H1 (cell line): Measurements from ENCODE around the gene ZNF687. TPM values are rescaled to one million over a fixed set of nuclear protein-coding genes. Genes with fewer than 3 reads are reported as not detected.

ENCODE experiments used
- polyA plus RNA-seq, 7 experiments: library from polyadenylated mRNA; depleted of rRNA in 3 of 7; stranded (reverse) in 5 of 7; unstranded in 2 of 7; fragments of >200 nt in 5 of 7; fragments of 200-250 nt in 2 of 7; gene quantifications; 1 replicate in 5 of 7; 2 replicates in 1 of 7; 4 replicates in 1 of 7; pipeline versions ENCODE4 v1.2.1 to v1.2.3, GENCODE V29; 2011 to 2013; ENCODE audit warnings: missing spikeins in 2 of 7, mixed read lengths in 2 of 7
- small RNA-seq: library from polyadenylated mRNA; stranded (forward); fragments of <200 nt; extraction: miRNeasy Mini kit (QIAGEN cat#:217004); gene quantifications from one replicate; pipeline ENCODE3, GENCODE V24; 2013; ENCODE audit not compliant: insufficient read depth
- total RNA-seq: library from RNA; stranded (reverse); fragmentation: NEBNext Ultra II Directional; extraction: Animal tissue kit (Norgen Biotek cat#: 25700); gene quantifications from 2 replicates; pipeline ENCODE4 v1.2.1, GENCODE V29; 2021

ZNF687 gene
- total and polyA plus RNA-seq, 2 of the 8 experiments (the other 6 are each of a cell fraction or from before 2014, with no cell fraction given) = 45.9 to 69.9 TPM

Small RNA genes within 50 kb of the gene (small RNA-seq; reads per million reads assigned to genes)
- not detected for gene RN7SL444P

Other genes with a start within 250 kb of the ZNF687 start
- gene BNIPL, start 245.7 kb upstream of the ZNF687 start, total RNA-seq = 2.3 and 2.4 TPM in 2 replicates
- gene BNIPL, start 245.7 kb upstream of the ZNF687 start, polyA plus RNA-seq (2011; rRNA removed) = 3.3 and 3.5 TPM in 2 replicates
- 3.0 and 5.0 TPM in 2 replicates for gene C1orf56, start 234.5 kb upstream of the ZNF687 start, total RNA-seq
- 3.4 and 5.6 TPM in 2 replicates for gene C1orf56, start 234.5 kb upstream of the ZNF687 start, polyA plus RNA-seq (2011; rRNA removed)
- 67.8 and 74.1 TPM in 2 replicates for gene CDC42SE1, start 222.7 kb upstream of the ZNF687 start, total RNA-seq
- gene CDC42SE1, start 222.7 kb upstream of the ZNF687 start, polyA plus RNA-seq (2011; rRNA removed) = 29.0 and 30.5 TPM in 2 replicates
- gene MLLT11, start 221.9 kb upstream of the ZNF687 start, total RNA-seq = 18.1 and 19.2 TPM in 2 replicates
- 10.2 and 13.7 TPM in 2 replicates for gene MLLT11, start 221.9 kb upstream of the ZNF687 start, polyA plus RNA-seq (2011; rRNA removed)
- 1.9 and 2.4 TPM in 2 replicates for gene GABPB2, start 211.5 kb upstream of the ZNF687 start, total RNA-seq
- 1.4 and 1.8 TPM in 2 replicates for gene GABPB2, start 211.5 kb upstream of the ZNF687 start, polyA plus RNA-seq (2011; rRNA removed)
- gene SEMA6C, start 135.7 kb upstream of the ZNF687 start, total RNA-seq = 15.7 and 17.5 TPM in 2 replicates
- gene SEMA6C, start 135.7 kb upstream of the ZNF687 start, polyA plus RNA-seq (2011; rRNA removed) = 12.2 and 22.7 TPM in 2 replicates
- not detected in 2 replicates for gene TNFAIP8L2, start 125.7 kb upstream of the ZNF687 start, total RNA-seq
- not detected in 2 replicates for gene TNFAIP8L2, start 125.7 kb upstream of the ZNF687 start, polyA plus RNA-seq (2011; rRNA removed)
- 4.9 and 6.0 TPM in 2 replicates for gene LYSMD1, start 116.4 kb upstream of the ZNF687 start, total RNA-seq
- gene LYSMD1, start 116.4 kb upstream of the ZNF687 start, polyA plus RNA-seq (2011; rRNA removed) = 2.4 and 2.5 TPM in 2 replicates
- 44.5 and 46.2 TPM in 2 replicates for gene SCNM1, start 116.2 kb upstream of the ZNF687 start, total RNA-seq
- gene SCNM1, start 116.2 kb upstream of the ZNF687 start, polyA plus RNA-seq (2011; rRNA removed) = 13.6 and 17.3 TPM in 2 replicates
- not detected in 2 replicates for gene TMOD4, start 106.3 kb upstream of the ZNF687 start, total RNA-seq
- 0.42 and 0.63 TPM in 2 replicates for gene TMOD4, start 106.3 kb upstream of the ZNF687 start, polyA plus RNA-seq (2011; rRNA removed)
- gene VPS72, start 92.1 kb upstream of the ZNF687 start, total RNA-seq = 114 and 121 TPM in 2 replicates
- 86.6 and 86.8 TPM in 2 replicates for gene VPS72, start 92.1 kb upstream of the ZNF687 start, polyA plus RNA-seq (2011; rRNA removed)
- gene PIP5K1A, start 83.7 kb upstream of the ZNF687 start, total RNA-seq = 72.5 and 87.5 TPM in 2 replicates
- gene PIP5K1A, start 83.7 kb upstream of the ZNF687 start, polyA plus RNA-seq (2011; rRNA removed) = 96.0 and 105 TPM in 2 replicates
- gene PSMD4, start 27.6 kb upstream of the ZNF687 start, total RNA-seq = 216 and 226 TPM in 2 replicates
- gene PSMD4, start 27.6 kb upstream of the ZNF687 start, polyA plus RNA-seq (2011; rRNA removed) = 284 and 293 TPM in 2 replicates
- 30.1 and 31.0 TPM in 2 replicates for gene PI4KB, start 45.1 kb downstream of the ZNF687 start, total RNA-seq
- 33.1 and 37.1 TPM in 2 replicates for gene PI4KB, start 45.1 kb downstream of the ZNF687 start, polyA plus RNA-seq (2011; rRNA removed)
- gene RFX5, start 65.0 kb downstream of the ZNF687 start, total RNA-seq = 57.6 and 59.7 TPM in 2 replicates
- gene RFX5, start 65.0 kb downstream of the ZNF687 start, polyA plus RNA-seq (2011; rRNA removed) = 27.8 and 29.9 TPM in 2 replicates
- 15.3 and 20.0 TPM in 2 replicates for gene SELENBP1, start 90.4 kb downstream of the ZNF687 start, total RNA-seq
- 32.4 and 39.4 TPM in 2 replicates for gene SELENBP1, start 90.4 kb downstream of the ZNF687 start, polyA plus RNA-seq (2011; rRNA removed)
- 422 and 430 TPM in 2 replicates for gene PSMB4, start 117.3 kb downstream of the ZNF687 start, total RNA-seq
- gene PSMB4, start 117.3 kb downstream of the ZNF687 start, polyA plus RNA-seq (2011; rRNA removed) = 1,009 and 1,098 TPM in 2 replicates
- 105 and 109 TPM in 2 replicates for gene POGZ, start 177.2 kb downstream of the ZNF687 start, total RNA-seq
- 66.4 and 69.7 TPM in 2 replicates for gene POGZ, start 177.2 kb downstream of the ZNF687 start, polyA plus RNA-seq (2011; rRNA removed)
- 52.7 and 54.6 TPM in 2 replicates for gene CGN, start 229.1 kb downstream of the ZNF687 start, total RNA-seq
- 15.9 and 20.4 TPM in 2 replicates for gene CGN, start 229.1 kb downstream of the ZNF687 start, polyA plus RNA-seq (2011; rRNA removed)